ENCODE results near the gene MIGA2.

GRCh38 chr9:129007035-129007765, 29.2 kb upstream of the MIGA2 start:
- TF ChIP-seq TAF1 (IDR thresholded peaks at IDR 0.05; ENCODE audit: borderline replicate concordance, low read depth, low read length) (no peak), POLR2A (IDR thresholded peaks at IDR 0.05; ENCODE audit: low read depth, low read length) (peak; percentile 12; the same call in 1 of the 2 replicates), POLR2AphosphoS5 (IDR thresholded peaks at IDR 0.05; ENCODE audit: low read depth, low read length) (no peak)

Data from GM12892 (cell line).